Measurements from ENCODE around the gene ACTN1.
A peak's percentile ranks its signal among the peaks of the same experiment; 100 is the strongest.

Gene ACTN1

DNA sequence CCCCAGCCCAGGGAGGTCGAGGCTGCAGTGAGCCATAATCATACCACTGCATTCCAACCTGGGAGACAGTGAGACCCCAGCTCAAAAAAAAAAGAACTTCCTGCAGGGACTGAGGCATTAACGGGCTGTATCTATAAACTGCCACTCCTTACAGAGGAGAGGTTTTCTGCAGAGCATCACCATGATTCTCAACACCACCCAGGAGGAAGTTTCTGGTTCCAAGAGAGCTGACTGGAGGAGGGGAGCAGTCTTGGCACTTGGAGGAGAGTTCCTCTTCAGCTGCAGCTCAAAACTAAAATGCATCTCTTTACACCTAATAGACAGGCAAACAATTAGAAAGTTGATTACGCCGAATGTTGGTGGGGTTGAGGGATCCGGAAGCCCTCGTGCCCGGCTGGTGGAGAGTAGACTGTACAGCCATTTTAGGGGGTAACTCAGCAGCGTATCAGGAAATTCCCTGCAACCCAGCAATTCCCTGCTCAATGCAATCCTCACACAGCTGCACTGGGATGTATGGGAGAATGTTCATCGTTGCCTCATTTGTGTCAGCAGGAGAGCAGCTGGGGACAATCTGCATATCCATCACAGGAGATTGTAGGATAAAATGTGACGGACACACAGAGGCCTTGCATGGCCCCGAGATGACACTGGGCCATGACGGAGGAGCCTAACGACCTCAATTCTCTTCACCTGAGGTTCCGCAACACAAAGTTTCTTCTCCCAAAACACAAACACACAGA lies 36.6 kb downstream of the ACTN1 start:
- TF ChIP-seq, protein P1, sequence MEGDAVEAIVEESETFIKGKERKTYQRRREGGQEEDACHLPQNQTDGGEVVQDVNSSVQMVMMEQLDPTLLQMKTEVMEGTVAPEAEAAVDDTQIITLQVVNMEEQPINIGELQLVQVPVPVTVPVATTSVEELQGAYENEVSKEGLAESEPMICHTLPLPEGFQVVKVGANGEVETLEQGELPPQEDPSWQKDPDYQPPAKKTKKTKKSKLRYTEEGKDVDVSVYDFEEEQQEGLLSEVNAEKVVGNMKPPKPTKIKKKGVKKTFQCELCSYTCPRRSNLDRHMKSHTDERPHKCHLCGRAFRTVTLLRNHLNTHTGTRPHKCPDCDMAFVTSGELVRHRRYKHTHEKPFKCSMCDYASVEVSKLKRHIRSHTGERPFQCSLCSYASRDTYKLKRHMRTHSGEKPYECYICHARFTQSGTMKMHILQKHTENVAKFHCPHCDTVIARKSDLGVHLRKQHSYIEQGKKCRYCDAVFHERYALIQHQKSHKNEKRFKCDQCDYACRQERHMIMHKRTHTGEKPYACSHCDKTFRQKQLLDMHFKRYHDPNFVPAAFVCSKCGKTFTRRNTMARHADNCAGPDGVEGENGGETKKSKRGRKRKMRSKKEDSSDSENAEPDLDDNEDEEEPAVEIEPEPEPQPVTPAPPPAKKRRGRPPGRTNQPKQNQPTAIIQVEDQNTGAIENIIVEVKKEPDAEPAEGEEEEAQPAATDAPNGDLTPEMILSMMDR (conservative IDR thresholded peaks at IDR 0.05; ENCODE audit: control insufficient read depth, insufficient read depth, low read depth, low read length), result no peak
- no peak for DNase-seq (ENCODE audit: low read depth)

DNA sequence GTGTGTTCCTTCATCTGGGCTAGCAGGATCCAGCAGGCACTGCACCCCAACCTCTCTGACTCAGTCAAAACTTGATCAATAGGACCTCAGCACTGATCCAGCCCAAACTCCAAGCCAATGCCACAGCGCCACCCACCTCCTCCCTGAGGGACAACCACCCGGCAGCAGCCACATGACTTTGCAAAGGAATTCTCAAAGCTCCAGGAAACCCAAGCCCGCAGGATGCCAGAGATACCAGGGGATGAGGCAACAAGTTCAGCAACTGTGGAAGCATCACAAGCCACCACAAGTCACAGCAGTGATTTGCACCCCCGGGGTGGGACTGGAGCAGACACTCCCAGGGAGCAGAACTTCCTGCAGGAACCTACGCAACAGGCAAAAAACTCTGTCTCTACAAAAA lies 37.3 kb downstream of the ACTN1 start:
- DNase-seq (ENCODE audit: low read depth), result peak; percentile 73
- TF ChIP-seq, protein P1 (conservative IDR thresholded peaks at IDR 0.05; ENCODE audit: control insufficient read depth, insufficient read depth, low read depth, low read length), result peak; percentile 36
- H3K4me3 ChIP-seq (ENCODE audit: control insufficient read depth, low read depth, low read length), result no peak overlapping the region

More for the DNA sequence above, 36.6 kb downstream of the ACTN1 start:
- no peak overlapping the region for H3K4me3 ChIP-seq (ENCODE audit: control insufficient read depth, low read depth, low read length)

DNA sequence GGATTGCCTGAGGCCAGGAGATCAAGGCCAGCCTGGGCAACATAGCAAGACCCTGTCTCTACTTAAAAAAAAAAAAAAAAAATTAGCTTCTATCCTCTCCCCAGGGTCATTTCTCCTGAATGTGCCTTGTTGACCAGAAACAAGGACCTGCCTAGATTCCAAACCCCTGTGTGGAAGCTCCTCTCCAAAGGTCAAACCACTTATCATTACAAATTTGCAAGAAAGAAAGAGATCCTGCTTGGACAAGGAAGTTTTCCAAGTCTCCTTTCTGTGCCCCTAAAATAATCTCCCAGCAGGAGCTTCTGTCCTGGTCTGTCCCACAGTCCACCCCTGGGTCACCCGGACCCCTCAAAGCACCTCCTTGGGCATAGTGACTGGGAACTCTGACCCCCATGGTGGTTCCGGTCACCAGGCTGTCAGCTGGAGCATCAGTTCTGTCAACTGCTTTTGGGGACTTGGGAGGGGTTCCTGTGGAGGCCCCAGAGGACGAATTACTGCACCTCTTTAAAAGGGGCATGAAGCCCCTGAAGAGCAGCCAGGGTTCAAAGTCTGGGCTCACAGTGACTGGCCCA lies 38.4 kb downstream of the ACTN1 start:
- TF ChIP-seq, protein P1 (conservative IDR thresholded peaks at IDR 0.05; ENCODE audit: control insufficient read depth, insufficient read depth, low read depth, low read length), result no peak
- no peak for DNase-seq (ENCODE audit: low read depth)
- no peak overlapping the region for H3K4me3 ChIP-seq (ENCODE audit: control insufficient read depth, low read depth, low read length)

DNA sequence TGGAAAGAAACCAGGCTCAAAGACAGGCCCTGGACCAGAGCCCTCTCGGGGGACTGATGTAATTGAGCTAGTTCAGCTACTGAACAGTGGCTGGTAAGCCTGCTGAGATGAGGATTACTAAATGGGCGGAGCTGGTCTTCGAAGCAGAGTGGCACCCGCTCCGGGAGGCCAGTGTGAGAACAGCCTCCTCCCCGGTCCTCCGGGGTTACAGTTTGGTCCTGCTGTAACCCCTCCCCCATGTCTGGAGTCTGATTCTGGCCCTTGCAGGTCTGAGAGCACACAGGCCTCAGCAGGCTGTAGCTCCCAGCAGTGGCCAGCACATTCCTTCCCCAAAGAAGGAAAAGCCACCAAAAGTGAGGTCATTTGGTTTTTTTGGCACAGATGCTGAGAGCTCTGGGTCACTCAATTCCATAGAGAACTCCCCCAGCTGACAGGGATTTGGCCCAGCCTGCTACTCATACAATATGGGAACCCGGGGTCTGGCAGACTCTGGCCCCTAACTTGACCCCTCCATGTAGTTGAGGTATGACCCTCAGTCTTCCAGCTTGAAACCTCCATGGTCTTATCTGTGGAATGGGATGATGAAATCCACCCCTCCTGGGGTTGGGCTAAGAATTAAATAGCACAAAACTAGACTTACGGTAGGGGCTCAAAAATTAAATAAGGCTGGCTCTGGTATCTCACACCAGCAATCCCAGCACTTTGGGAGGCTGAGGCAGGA lies 39.0 kb downstream of the ACTN1 start:
- H3K4me3 ChIP-seq (ENCODE audit: control insufficient read depth, low read depth, low read length), result no peak overlapping the region
- DNase-seq (ENCODE audit: low read depth), result peak; percentile 95
- TF ChIP-seq, protein P1 (conservative IDR thresholded peaks at IDR 0.05; ENCODE audit: control insufficient read depth, insufficient read depth, low read depth, low read length), result no peak

DNA sequence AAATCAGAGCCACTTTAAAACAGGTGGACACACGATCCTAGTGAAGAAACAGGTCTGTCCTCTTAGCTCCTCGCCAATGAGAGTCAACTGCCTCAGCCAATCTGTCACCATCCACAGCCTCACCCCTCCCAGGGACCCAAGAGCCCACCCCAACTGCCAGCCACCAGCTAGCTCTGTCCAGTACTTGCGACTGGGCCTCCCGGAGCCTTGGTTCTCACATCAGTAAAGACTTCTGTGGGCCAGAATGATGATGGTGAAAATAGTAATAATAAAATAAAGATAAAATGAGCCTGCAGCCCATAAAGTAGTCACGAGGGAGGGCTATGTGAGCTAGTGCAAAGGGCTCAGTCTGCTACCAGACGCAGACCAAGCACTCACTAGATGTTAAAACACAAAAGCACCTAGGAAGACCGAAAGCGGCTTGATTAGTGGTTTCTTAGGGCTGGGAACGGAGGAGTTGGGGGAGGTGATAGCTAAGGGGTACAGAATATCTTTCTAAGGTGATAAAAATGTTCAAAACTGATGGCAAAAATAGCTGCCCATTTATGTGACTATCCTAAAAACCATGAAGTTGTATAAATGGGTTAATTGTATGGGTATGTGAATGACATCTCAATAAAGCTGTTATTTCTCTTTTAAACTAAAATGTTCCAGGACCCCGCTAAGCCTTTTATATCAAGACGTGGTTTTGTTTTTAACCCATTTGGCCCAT lies 39.8 kb downstream of the ACTN1 start:
- DNase-seq (ENCODE audit: low read depth), result no peak
- TF ChIP-seq, protein P1 (conservative IDR thresholded peaks at IDR 0.05; ENCODE audit: control insufficient read depth, insufficient read depth, low read depth, low read length), result no peak
- no peak overlapping the region for H3K4me3 ChIP-seq (ENCODE audit: control insufficient read depth, low read depth, low read length)

Measured in fibroblast of mammary gland (primary cell).